Eye (tissue), 1 donor: Measurements from ENCODE around the gene UNC5A.
A peak's percentile ranks its signal among the peaks of the same experiment; 100 is the strongest.

Source experiments
- DNase-seq: peaks from one replicate; pipeline ENCODE4 v3.0.0-alpha.2; 2015

Gene UNC5A

DNA sequence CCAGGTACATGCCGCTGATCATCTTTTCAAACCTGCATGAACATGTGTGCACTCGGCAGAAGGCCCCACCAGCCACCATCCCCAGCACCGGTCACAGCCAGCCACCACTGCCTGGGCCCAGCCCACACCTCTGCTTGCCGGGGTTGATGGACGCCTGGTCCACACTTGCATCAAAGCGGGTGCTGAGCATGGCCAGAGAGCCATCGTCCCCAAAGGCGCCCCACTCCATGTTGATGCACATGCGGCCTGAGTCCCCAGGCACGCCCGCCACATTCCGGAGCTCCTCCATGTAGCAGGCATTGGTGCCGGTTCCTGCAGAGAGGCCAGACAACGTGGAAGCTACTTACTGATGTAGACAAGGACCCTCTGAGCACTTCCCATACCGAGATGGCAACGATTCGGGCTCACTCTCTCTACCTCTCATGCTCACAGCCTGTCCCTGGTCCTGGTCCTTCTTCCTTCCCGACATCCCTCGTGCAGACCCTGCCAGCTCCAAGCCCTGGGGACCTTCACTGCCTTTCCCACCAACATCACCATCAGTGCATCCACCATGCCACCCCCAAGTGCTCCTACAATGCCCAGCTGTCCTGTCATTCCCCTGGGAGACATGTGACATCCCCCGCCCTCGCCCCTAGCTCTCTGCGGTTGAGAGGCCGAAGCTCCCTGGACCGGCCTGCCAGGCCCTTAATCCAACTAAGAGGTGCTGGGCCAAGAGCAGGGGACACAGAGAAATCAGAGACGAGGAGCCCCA, 71.6 kb downstream of the UNC5A start:
- DNase-seq, result no peak

DNA sequence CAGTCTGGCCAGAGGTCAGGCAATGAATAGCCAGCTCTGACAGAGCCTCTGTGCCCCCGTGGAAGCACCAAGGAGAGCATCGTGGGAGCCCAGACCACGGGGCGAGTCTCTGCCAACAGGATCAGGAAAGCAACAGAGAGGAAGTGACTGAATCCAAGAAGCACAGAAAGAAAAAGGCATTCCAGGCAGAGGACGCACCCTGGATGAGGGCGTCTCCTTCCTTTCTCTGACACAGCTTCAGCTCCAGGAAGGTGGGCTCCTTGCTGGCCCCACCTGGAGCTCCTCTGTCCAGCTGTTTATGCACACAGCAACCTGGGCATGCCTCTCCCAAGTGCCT, 72.2 kb downstream of the UNC5A start:
- DNase-seq, result no peak

DNA sequence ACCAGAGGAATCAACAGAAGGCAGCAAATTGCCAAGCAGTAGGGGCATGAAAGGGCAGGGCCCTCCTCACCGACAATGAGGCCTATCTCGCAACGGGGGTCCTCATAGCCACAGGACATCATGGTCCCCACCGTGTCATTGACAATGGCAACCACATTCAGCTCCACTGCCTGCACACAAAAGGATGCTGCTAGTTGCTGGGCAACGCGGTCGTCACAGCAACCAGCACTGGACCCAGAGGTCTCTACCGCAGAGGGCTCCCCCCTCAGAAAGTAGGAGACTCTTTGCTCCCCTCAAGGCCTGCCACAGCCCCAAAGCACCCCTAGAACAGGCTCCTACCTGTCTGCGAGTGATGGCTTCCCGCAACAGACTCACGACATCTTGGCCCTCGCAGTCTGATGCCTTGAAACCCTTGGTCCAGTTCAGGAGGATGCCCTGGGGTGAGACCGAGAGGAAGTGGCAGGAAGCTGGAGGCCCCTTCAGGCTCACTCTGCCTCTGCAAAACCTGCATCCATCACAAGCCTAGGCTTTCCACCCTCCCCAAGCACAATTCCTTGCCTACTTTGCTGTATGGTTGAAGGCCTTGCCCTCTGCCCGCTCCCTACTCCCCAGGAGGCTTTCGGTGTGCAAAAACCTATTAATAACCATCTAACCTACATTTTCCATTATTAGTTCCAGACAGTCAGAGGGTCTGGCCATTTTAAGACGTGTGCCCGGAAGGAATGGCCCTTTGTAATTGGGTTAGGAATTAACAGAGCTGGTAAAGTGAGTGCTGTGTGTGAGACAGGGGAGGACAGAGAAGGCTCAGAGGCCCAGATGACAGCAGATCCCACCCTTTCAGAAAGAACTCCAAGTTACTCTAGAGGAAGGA, 73.6 kb downstream of the UNC5A start:
- DNase-seq, result peak; percentile 90

DNA sequence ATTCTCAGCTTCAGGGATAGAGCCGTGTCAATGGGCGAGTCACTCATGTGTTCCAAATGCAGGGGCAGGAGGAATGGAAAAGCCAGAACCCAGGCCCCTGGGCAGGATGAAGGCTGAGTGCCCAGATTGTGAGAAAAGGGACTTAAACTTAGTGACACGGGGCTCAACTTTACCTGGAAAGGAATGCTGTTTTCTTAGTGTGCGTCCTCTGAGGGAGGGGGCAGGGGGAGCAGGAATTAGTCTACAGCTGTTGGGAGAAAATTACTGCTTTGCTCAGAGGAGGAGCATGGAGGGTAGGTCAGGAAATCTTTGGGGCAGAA, 74.2 kb downstream of the UNC5A start:
- DNase-seq, result no peak

DNA sequence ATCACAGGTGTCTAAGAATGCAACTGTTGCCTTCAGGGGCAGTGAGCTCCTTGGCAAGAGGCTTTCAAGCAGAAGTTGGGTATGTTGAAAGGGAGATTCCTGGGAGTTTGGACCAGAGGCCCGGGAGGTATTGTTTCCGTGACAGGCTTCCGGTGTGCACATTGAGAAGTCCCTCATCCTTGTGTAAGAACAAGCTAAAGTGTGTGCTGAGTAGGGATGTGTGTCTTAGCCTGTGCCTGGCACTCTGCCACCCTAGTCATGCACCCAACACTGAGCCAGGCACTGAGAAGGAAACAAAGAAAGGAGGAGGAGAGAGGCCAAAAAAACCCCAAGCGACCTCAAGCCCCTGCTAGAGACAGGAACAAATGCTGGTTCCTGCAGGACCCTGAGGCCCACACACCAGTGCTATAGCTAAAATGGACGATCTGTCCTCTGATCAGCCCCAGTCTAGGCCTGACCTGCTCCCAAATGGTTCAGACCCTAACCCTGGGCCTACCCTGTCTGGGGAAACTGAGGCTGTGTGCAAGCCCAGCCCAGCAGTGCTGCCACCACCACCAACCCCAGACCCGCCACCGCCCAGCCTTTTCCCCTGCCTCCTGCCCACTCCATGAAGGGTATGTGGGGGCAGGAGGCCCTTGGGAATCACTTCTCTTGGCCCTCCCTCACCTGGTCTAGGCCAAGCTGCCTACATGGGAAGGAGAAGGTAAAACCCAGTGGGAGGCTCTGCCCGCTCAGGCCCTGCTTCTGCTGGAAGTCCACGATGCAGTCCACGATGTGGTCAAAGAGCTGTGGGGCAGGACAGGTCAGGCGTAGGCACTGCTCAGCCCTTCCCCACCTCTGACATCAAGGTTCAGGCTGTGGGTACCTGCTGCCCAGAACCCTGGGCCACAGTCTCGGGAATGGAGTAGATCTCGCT, 76.2 kb downstream of the UNC5A start:
- DNase-seq, result no peak

DNA sequence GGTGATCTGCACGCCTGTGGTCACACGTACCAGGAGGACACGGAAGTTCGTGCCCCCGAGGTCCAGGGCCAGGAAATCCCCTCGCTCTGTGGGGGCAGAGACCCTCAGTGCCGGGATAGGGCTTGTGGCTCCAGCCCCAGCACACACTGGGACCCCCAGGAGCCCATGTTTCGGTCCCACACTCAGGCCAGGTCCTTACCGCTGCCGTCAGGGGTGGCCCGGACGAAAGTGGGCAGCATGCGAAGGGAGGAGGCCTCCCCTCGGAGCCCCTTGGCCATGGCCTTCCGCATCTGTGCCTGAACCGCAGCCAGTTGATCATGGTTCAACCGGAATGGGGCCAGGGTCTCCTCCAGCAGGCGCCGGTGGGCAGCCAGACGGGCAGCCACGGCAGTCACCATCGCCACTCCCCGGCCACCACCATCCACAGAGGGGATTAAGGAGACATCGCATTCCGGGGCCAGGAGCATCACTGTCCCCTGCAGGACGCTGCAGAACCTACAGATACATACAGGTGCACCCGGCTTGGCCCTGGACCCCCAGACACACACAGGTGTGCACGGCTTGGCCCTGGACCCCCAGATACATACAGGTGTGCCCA, 77.0 kb downstream of the UNC5A start:
- DNase-seq, result no peak

DNA sequence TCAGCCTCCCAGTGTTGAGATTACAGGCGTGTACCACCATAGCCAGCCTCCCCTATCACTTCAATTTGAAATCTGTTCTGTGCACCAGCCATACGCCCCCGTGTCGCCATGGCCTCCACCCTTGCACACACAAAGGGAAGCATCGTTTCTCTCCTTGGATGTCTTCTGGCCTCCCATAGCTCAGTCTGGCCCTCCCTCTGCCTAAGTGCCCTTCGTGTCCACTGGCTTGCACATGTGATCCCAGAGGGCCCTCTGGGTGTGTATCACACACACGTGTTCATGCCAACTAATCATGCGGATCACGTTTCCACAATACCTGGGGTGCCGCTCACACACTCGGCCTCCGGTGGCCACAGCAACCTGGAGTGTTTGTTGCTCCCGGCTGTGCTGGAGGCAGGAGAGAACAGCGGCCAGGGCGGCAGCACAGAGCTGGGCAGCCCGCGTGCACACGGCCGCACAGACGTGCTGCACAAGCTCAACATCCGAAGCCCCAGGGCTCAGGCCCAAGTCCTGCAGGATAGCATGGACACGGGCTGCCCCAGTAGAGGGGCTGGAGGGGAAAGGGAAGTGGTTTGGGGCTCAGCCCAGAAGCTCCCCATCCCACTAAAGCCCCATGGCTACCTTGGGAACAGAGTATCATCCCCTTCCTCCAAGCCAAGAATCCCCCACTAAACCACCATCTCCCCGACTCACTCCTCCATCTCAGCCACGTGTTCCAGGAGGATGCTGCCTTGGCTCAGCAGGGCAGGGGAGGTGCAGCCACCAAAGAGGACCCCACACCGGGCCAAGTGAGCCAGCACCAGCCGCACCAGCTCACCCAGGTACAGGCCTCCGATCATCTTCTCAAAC, 77.9 kb downstream of the UNC5A start:
- no peak for DNase-seq

DNA sequence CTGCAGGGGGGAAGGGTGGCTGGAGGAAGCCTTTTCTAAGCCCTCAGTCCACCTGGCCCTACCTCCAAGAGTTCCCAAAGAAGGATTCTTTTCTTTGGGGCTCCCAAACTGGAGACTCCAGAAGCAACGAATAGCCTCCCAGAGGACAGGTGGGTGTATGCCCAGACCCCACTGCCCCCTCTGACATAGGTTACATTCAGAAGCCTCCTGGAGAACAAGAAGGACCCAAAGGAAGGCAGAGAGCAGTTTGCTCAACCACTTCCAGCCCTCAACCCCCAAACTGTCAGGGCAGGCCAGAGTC, 78.5 kb downstream of the UNC5A start:
- DNase-seq, result no peak

DNA sequence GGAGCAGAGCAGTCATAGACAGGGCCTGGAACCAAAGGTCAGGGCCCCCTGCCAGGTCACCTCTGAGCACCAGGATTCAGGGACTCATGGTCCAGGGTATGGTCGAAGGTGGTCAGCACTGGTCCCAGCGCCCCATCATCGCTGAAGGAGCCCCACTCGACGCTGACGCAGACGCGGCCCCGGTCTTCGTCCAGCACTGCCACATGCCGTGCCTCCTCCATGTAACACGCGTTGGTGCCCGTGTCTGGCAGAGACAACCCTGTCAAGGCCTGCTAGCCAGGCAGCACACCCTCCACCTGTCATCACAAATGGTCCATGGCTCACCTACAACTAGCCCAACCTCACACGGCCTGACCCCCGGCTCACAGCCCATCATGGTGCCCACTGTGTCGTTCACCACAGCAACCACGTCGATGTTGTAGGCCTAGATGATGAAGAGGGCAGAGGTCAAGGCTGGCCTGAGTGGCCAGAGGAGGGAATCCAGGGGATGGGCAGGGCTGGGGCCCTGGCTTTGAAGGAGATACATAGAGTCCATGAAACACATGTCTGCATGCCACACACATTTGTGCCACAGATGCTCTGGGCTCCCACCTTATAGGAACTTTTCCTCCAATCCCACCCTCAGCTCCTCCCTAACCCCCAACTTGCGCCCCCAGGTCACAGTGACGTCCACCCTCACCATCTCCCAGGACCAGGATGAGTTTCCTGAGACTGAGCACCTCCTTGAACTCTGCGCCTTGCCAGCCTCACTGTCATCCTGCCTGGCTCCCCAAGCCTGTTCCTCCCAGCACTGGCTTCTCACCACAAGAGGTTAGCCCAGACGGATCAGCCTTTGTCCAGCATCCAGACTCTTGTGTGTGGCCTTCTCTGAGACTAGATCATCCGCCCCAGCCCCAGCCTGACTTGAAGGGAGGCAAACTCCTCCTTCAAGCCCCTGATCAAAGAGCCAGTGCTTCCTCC, 79.2 kb downstream of the UNC5A start:
- DNase-seq, result no peak

DNA sequence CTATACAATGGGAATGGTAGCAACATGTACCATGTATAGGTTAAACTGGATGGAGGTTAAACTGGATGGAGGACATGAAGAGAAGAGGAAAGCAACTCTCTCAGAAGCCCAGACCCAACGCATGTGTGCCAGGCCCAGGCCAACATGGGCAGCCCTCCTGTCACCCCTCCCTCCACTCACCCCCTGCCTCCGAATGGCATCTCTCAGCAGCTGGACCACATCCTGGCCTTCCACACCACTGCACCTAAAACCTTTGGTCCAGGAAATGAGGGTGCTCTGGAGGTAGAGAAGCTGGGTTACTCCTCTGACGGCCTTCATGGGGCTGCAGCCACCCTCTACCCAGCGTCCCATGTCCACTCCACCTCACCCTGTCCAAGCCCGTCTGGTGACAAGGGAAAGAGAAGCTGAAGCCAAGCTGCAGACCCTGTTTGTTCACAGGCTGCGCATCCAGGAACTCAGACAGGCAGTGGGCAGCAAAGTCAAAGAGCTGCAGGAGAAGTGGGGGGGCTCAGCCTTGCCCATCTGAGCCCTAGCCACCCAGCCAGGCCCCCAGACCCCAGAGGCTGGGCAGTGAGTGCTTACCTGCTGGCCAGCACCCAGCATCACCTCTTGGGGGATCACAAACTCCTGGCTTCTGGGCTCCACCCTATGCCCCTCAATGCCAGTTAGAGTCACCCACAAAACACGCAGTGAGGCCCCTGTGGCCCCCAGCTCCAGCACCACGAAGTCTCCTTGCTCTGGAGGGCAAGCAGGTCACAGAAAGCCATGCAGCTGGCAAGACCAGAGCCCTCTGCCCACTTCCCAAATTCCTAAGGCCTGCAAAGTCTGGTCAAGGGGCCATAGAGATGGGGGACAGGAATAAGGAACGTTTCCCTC, 80.3 kb downstream of the UNC5A start:
- DNase-seq, result no peak

DNA sequence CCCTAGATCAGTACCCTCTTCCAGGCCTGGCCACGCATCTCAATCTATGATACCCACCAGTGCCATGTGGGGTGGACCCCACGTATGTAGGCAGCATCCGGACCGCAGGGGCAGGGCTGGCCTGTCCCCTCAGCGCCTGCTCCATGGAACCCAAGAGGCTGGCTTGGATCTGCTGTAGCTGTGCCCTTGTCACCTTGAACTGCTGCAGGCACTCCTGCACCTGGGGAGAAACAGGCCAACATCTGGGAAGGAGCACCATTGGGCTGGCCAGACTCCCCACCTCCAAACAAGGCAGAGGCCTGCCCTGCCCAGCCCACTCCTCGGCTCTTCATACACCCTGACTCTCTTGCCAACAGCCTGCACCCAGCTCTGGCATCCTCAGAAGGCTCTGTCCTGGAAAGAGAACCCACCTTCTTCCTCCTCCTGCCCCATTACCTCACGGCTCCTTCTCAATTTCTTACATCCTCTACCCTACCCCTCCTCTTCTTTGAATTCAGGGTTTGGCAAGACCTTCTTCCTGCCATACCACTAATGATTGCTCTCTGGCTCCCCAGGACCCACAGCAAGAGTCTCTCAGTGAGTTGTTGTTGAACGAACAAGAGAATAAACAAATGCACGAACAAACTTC, 81.1 kb downstream of the UNC5A start:
- no peak for DNase-seq

DNA sequence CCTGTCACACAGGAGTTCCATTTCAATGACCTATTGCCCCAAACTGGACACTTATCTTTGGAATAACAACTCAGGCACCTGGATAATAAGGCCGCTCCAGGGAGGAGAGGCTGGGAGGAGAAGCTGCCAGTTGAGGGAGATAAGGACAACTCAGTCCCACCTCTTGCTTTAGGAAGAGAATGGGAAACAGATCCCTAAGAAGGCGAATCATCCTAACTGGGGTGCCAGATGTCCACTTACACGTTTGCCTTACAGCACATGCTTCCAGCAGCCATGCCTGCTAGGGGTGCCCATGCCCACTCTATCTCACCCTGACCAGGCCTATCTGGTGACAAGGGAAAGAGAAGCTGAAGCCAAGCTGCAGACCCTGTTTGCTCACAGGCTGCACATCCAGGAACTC, 82.3 kb downstream of the UNC5A start:
- DNase-seq, result no peak

DNA sequence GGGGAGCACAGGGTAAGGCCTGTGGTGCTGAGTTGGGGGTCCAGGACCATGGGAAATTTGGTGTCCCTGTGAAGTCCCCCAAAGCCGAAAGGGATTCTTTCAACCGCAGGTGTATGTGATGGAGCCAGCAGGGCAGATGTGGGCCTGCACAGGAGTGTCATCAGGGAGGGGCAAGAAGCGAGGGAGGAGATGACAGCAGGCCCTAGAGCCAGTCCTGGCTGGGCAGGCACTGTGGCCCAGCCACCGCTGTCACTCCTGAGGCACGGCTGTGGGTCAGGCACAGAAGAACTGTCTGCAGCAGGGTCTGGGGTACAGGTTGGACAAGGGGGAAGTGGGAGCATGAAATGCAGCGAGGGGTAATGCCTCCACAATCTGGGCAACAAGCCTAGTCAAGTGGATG, 83.9 kb downstream of the UNC5A start:
- DNase-seq, result no peak

DNA sequence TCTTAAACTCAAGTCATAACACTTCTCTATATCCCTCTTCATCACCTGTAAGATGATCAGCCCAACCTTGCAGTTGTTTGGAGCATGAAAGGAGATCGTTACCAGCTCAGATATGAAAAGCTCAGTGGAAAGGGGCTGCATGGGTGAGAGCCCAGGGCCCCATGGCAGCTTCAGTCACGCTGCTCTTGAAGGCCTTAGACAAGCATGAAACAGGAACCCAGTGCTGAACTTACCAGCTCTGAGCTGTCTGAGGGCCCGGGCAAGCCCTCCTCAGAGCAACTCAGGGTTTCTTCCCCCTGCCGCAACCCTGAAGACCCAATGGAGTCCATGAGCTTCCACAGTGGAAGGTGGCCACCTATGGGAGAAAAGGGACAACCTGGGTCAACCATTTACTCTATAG, 85.5 kb downstream of the UNC5A start:
- DNase-seq, result no peak

DNA sequence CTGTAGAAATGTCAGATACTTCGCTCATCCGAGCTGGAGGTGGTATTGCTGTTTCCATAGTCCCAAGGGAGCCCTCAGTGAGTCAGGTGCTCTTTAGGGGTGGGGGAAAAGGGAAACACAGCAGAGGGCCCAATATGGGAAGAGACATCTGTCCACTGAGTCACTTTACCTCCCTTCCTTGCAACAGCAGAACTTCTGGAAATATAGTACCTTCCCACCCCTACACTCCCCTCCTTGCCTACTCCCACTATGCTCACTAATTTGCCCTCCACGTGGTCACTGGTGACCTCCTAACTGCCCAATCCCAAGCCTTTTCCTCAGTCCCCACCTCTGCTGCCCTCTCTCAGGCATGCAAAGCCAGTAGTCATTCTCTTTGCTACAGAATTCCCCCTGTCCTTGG, 86.9 kb downstream of the UNC5A start:
- DNase-seq, result no peak

DNA sequence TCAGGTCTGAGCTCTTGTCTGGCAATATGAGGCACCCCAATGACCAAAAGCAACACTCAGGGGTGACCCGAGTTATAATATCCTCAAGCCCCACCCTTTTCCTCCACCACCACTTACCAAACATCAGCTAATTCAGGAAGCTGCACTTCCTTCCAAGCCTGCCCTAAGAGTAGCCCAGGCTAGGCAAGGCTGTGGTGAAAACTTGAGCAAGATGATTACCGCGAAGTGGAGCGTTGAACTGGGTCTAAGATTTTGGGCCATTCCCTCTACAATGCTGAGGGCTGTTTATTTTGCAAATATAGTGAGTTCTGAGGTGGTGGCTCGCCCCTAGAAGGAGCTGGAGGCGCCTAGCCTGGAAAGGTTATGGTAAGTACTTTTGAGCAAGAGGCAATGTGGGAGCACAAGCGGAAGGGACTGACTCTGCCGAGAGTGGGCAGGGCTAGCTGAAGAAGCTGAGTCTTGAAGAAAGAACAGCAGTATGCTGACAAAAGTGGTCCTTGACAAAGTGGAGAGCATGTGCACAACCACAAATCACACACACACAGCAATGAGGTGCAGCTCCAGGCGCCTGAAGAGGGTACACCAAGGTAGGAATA, 89.0 kb downstream of the UNC5A start, which contains the start of gene HK3:
Gene HK3 (minus strand): TSS at position 51 of the 596 bp plus-strand sequence. CDS start 3,187 bp downstream, outside the sequence.
- DNase-seq, result no peak

DNA sequence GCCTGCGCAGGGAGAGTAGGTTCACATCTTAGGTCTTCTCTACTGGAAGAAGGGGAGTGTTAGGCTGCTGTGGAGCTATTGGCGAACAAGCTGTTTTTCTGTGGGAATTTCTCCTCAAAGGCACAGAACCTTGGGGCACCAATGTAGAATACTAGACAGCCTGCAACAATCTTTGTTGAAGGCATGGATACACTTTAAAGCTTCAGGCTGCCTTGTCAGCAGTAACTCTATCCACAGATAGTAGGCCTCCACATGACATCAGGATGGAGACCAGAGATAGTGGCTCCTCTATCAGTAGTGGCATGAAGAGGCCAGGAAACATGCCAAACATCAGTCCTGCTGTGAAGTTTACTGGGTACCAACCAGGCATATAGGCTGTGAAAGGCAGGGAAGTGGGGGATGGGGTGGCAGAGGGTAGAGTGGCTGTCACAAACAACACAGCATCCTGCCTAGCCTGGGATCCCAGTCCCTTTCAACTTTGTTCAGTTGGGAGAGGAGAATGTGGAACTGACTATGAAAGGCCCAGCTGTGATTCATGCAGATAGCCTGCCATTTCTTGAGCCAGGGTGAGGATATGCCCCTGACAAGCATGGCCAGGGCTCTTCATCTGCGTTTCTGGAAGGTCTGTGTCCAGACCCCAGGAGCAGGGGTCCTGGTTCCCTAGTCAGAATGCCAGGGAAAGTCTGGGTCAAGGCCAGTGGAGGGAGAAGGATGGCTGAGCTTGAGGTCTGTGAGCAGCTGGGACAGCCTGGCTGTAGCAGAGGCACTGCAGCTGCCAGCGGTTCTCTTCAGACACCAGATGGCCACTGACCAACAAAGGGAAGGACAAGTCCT, 89.8 kb downstream of the UNC5A start:
- DNase-seq, result peak; percentile 54

DNA sequence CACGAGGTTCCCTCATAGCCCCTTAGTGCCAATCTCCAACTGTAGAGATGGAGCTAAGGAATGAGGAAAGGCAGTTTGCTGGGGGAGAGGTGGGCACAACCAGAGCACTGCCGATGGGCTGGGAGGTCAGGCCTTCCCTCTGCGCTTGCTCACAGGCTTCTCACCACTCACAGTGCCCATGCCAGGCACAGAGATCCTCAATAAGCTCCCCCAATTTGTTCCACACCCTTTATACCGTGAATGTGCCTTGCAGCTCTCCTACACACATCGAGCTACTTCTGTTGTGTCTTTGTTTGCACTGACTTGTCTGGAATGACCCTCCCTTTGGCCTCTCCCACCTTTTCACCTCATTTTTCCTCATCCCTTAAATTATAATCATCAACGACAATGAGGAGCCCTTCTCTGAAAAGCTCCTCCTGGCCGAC, 90.4 kb downstream of the UNC5A start:
- no peak for DNase-seq
